NCI-H2196 treated with DMSO at 0.1 percent for 48 hours (cell line): ENCODE results near the gene TUBB6.

Source experiments
- DNase-seq: peaks from one replicate; lab custom pipeline; 2025; ENCODE audit not compliant: unreplicated experiment; lab: John Stamatoyannopoulos, UW

The TUBB6 gene

DNA sequence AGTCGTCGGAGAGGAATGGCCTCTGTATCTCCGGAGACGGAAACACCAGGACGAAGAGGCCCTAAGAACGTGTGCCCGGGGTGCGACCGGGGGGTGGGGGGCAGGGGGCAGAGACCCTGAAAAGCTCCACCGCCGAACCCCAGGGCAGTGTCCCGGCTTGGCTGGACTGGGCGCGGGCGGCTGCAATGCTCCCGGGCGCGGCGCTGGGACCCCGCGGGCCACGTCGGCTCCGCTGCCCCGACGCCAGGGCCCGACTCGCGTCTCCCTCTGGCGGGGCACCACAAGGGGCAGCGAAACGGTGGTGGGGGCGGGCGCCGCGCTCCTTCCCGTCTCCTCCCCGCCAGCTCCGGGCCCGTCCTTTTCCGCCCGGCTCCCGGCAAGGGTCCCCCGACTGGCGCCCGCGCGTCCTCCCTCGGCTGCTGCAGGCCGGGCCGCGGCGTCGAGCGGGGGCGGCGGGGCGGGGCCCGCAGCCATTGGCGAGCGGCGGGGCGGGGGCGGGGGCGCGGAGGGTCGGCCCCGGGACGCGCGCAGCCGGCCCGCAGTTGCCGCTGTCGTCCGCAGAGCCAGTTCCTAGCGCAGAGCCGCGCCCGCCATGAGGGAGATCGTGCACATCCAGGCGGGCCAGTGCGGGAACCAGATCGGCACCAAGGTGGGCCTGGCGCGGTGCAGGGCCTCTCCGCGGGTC lies at the start of gene TUBB6:
TSS of gene TUBB6 (plus strand) at position 541 of the 685 bp plus-strand sequence. CDS start at position 593, 52 bp downstream.
- peak; percentile 38 for DNase-seq

DNA sequence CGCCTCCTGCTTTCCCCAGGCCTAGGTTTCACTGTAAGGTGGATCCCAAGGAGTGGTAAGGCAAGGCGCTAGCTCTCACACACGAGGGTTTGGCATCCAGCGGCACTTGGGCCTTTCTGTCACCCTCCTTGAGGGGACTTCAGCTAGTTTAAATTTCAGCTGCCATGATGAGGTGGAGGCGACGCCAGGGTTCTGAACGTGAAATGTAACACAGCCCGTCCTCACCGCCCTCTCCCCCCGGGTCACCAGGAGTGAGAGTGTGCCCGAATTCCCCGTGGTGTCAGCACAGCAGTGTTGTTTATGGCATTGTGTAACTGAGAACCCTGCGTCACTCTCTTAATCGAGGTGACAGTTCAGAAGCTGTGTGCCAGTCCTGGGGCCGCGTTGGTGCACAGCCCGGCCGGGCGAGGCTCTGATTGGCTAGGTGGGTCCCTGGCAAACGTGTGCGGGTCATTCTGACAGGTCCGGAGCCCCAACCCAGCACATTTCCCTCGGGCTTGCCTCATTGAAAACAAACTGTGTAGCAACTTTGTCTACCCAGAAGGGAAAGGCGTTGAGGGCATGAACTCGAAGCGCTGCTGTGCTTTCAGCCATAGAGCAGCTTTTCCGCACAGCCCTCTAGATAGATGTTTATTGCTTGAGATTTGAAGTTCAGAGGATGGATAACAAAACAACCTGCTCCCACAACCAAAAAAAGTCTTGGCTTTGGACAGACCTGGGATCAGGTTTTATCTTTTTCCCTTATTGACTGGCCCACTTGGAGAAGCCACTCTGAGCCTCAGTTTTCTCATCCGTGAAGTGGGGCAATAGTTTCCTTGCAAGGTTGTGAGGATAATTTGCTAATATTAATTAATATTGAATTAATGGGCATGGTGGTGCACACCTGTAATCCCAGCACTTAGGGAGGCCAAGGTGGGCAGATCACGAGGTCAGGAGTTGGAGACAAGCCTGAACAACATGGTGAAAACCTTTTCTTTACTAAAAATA lies 49.0 kb upstream of the TUBB6 start:
- no peak for DNase-seq

DNA sequence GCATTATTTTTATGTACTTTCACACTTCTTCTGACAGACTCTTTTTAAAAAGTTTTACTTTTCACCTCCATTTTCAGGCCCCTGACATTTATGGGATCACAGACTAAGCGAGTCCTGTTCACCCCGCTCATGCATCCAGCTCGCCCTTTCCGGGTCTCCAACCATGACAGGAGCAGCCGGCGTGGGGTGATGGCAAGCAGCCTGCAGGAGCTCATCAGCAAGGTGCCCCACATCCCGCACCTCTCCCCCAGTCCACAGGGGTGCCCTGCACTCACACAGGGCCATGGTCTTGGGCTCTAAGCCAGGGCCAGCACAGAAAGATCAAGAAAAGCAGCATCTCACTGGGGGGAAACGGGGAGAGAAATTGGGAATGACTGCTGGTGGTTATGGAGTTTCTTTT lies 45.3 kb upstream of the TUBB6 start:
- DNase-seq, result no peak

DNA sequence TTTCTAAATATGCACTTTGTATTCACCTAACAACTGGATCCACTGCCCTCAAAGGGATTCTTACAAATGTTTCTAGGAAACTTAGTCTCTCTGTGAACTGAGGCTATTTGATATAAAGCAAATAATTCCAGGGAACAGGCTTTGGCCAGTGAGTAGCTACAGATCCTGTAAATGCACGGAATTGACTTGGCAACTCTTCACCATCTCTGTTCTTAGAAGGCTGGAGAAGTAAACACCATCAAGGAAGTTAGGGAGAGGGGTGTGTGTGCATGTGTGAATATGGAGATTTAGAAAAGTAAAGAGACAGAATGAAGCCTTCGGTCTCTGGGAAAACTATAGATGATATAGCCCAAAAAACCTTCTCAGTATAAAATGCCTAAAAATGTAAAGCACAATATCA lies 43.2 kb upstream of the TUBB6 start:
- no peak for DNase-seq

DNA sequence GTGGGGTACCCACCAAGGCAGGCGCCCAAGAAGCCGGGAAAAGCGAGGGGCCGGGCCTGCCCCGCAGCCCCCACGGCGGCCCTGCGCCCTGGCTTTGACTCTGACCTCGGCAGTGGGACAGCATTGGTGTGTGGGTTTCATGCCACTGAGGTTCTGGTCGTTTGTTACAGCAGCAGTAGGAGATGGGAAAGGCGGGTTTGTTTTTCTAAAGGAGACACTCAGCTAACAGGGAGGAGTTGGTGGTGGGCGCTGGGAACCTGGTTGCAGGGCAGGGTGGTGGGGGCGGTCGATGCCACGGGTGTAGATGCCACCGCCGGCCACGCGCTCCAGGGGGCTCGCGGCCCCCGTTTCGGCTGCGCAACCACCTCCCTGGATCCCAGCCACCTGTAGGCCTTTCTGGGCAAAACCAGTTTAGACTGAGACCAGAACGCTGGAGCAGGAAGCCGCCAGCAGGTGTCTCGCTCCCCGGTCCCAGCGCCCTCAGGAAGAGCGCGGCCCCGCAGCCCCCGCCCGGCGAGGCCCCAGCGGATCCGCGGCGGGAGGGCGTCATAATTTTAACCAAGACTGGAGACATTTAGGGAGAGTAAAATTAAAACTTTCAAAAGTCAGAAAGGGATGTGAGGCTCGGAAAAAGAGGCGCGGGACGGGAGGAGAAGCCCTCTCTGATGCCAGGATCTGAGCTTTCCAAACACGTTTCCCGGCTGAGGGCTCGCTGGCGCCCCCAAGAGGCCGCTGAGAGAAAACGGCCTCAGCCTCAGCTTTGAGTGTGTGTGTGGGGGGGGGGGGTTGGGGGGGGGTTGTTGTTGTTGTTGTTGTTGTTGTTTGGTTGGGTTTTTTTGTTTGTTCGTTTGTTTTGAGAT lies 36.4 kb upstream of the TUBB6 start:
- peak; percentile 77 for DNase-seq

DNA sequence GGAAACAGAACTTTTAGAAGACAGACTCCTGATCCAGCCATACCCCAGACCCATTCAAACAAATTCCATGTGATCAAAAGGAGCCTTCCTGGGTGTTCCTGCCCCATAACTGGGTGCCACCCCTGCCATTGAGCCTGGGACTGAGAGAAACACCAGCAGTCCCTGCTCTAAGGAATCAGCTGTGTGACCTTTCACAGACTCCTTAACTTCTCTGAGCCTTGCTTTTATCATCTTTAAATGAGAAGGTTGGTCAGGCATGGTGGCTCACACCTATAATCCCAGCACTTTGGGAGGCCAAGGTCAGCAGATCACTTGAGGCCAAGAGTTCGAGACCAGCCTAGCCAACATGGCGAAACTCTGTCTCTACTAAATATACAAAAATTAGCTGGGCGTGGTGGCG lies 33.2 kb upstream of the TUBB6 start:
- DNase-seq, result no peak

DNA sequence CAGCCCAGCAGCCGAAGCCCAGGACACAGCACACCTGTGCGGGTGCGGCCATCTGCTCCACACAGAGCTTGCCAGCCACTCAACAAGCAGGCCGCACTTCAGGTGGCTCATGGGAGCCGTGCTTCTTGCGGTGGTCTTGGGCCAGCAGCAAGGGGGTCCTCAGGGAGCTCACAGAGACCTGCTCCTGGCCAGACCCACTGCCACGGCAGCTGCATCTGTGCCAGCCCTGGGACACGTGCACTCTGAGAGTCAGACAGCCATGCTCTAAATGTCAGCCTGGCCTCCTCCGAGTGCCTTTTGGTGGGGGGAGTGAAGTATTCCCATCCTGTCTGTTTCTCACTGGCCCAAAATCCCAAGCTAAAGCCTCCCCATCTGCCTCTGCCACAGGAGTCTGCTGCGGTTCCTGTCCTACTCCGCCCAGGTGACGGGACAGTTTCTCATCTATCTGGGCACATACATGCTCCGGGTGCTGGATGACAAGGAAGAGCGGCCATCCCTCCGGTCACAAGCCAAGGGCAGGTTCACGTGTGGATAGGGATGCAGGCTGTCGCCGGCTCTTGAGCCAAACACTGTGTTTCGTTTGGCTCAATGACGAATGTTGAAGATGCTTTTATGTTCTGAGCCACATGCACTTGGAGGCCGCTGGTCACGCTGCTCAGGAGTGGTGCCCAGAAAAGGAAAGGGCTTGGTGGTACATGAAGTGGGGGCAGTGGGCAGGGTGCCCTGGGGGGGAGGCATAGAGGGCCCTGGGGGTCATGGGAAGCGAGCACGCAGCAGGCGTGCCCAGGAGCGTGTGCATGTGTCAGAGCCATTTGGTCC lies 31.1 kb upstream of the TUBB6 start:
- no peak for DNase-seq

DNA sequence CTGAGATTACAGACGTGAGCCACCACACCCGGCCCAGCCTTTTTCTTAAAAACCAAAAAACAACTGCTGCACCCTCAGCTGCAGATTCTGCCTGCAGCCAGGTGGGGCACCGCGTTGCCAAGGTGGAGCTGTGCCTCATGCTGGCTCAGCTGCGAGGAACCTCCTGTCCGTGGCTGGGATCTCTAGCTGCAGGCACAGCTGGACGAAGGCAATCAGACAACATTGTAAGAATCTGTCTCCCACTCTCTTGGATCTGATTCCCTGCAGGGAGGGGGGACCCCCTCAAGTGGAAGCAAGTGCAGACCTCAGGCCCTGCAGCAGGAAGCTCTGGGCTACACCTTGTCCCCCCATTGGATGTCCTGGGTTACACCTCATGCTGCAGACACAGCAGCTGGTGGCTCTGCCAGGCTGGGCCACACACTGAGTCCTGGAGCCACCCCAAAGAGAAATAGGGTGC lies 29.8 kb upstream of the TUBB6 start:
- DNase-seq, result no peak

DNA sequence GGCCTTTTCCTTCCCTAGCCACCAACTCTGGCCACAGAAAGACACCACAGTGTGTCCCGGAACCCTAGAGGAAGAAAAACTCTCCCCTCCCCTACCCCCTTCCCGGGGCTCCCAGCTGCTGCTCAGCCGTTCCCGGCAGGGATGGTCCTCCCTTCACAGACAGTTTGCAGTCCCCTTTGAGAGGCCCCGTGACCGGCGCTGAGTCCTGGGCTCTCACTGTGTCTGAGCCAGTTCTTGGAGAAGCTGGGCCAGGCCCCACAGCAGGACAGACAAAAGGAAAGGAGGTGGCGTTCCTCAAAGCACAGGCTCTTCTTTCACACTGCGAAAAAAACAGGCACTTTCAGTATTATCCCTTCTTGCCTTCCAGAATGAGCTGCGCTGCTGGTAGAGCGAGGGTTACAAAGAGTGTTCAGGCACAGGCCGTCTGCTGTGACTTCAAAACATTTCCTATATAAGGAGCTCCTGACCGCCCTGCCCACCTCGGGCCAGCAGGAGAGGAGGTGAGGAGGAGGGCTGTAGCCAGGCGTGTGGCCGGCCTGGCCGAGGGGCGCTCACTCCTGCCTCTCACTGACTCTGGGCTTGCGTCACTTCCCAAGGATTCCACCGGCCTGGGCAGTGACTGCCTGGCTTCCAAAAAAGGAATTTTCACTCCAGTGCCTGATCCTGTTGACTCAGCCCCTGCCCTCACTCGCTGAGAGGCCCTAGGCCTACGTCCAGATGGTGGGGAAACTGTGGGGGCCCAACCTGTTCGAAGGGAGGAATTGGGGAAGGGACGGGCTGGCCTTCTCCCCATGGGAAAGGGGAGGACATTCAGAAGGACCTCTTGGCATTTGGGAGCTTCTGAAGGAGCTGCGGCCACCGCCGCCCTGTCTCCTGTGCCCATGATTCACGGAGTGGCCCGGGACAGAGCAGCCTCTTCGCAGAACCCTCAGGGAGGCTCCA lies 29.0 kb upstream of the TUBB6 start:
- DNase-seq, result no peak

DNA sequence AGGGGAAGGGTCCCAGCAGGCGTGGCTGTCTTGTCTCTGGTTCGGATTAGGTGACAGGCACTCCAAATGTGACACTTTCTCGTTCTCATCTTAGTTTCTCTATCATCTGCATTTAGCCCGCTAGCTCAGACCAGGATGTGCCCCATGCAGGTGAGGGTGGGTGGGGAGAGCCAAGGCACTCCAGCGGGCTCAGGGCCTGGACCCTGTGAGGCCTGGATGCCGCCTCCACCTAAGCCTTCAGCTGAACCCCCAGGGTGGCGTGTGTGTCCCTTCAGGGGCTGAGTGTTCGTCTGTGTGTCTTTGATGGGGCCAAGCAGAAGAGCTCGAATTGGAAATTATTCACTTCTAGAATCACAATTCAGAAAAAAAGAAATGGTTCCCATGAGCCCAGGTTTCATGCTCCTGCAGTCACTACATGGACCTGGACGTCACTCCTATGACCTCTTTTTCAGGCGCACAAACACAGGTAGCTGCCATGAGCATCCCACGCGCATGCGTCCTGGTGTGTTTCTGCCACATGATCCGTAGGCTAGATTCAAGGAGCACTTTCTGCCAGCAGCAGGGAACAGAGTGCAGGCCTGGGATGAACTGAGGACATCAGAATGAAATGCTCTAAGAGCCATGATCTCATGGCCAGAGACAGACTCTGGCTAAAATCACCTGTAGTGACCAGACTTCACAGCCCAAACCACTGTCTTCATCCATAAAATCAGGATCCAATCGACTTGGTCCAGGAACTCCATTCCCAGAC lies 28.1 kb upstream of the TUBB6 start:
- no peak for DNase-seq

DNA sequence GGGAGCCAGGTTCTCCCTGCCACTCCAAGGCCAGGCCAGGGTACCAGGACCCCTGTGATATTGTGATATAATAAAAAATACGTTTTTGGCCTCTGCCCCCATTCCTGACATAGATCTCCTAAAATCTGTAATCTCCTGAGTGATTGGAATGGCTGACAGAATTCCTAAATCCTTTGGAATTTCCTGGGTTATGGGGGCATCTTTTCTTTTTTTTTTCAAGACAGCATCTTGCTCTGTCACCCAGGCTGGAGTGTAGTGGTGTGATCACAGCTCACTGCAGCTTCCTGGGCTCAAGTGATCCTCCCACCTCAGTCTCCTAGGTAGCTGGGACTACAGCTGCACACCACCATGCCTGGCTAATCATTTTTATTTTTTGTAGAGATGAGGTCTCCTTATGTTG lies 26.2 kb upstream of the TUBB6 start:
- no peak for DNase-seq

DNA sequence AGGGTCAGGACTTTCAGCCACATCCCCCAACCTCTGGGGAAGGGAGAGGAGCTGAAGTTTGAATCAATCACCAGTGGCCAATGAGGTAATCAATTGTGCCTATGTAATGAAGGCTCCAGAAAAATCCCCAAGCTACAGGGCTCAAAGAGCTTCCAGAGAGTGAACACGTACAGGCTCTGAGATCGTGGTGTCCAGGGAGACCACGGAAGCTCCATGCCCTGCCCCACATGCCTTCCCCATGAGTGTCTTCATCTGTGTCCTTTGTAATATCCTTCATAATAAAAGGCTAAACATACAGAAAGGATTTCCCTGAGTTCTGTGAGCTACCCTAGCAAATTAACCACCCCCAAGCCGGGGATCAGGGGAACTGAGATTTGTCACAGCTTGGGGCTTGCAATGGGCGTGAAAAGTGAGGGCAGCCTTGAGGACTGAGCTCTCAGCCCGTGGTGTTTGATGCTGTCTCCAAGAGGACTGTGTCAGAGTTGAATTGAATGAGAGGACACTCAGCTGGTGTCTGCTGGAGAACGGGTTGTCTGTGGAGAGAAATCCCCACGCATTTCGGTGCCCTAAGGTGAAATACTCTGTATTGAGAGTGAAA lies 25.5 kb upstream of the TUBB6 start:
- DNase-seq, result no peak

DNA sequence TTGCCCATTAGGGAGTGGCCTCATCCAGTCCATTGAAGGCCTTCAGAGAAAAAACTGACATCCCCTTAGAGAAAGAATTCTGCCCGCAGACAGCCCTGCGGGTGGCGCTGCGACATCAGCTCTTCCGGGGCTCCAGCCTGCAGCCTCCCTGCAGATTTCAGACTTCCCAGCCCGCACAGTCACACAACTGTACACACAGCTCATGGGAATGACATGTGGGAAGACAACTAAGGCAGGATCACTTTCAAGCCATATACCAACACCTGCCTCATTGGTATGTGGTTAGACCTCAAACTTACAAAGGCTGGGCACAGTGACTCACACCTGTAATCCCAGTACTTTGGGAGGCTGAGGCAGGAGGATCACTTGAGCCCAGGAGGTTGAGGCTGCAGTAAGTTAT lies 24.8 kb upstream of the TUBB6 start:
- DNase-seq, result no peak

DNA sequence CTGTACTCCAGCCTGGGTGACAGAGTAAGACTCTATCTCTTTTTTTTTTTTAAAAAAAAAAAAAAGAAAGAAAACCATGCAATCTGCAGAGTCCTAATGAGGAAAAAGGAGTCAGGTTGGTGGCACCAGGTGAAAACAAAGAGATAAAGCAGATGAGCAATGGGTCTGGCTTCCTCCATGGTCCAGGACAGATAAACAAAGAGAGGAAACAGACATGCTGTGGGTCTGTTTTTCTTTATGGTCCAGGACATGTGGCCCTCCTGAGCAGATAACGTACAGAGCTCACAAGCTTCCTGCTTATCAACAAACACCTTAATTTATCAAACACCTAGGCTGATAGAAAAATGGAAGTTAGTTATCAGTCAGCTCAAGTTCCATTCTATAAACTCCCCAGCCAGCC lies 24.4 kb upstream of the TUBB6 start:
- no peak for DNase-seq

DNA sequence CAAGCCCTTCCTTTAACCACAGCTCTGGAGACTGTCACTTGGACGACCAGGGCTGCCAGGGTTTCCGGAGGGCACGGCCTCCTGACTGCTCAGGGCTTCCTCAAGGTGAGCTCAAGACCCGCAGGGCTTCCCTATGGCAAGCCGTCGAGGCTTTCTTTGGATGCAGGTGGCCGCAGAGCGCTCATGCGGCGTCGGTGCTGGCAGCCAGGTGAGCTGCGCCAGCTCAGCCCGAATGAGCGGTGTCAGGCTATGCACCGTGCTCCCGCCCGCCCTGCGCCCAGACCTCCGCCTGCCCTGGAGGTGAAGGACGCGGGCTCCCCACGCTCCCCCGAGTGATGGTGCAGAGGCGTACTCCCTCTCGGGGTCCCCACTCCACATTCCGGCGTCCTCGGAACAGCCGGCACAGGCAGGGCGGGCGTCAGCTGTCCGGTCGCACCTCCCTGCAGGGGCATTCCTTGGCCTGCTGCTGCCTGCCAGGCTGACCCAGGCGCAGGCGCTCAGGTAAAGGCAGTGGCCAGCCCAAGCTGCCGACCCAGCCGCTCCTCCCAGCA lies 20.8 kb upstream of the TUBB6 start:
- DNase-seq, result no peak

DNA sequence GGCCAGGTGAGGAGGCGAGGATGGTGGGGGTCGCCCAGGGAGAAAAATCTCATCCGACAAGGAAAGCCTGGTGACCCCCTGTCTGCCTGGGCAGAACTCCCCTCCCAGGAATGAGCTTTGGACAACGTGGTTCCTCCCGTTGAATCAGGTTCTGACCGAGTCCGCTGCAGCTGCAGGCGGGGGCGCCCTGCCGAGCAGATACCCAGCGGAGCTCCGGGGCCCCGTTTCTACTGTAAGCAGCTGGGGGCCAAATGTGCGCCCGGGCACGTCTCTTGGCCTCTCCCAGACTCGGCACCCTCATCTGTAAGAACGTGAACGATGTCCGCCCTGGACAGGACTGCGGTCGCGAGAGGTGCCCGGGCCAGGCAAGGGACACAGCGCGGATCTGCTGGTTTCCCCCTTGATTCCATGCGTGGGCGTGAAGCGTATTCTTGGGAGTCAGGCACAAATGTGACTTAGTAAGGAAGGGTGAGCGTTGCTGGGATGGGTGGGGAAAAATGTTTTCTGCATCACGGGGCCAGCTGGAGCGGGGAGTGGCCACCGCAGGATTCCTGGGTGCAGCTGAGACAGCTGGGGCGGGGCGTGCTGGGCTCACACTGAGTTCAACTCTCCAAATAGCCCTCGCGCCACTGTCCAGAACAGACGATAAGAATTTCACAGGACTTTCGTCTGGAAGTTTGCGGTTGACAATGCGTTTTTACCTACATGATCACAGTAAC lies 20.2 kb upstream of the TUBB6 start:
- no peak for DNase-seq

DNA sequence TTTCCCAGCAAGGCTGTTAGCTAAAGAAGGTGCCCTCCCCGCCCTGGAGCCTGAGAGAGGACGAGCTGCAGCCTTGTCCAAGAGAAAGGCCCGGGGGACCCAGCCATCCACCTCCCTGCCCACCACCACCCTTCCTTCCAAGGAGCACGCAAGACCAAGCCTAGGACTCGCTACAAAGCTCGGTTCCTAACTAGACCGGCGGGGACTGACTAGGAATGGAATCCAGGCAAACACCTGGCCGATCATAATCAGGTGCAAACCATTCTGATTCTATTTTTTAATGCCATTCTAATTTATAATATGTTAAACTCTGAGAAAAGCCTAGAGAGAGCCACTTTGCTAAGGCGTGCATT lies 19.7 kb upstream of the TUBB6 start:
- no peak for DNase-seq
